ENCODE data around the gene GALK2. TPM values are rescaled to one million over a fixed set of nuclear protein-coding genes. Genes with fewer than 3 reads are reported as not detected.
A peak's percentile ranks its signal among the peaks of the same experiment; 100 is the strongest.

GALK2 gene
- 10 to 100 TPM; 25.6 to 29.9 TPM for total RNA-seq
- polyA plus RNA-seq (ENCODE audit: insufficient read depth, low read depth, low replicate concordance), result 21.8 TPM
- long read RNA-seq, donor 1, full-length matches to known transcripts, result 3 of 3 reads
- long read RNA-seq, donor 1, partial matches to known transcripts, result 0 of 3 reads
- long read RNA-seq, donor 1, other reads (novel, unspliced or antisense), result 0 of 3 reads
- long read RNA-seq, donor 2, full-length matches to known transcripts, result 4 of 4 reads
- long read RNA-seq, donor 2, partial matches to known transcripts, result 0 of 4 reads
- long read RNA-seq, donor 2, other reads (novel, unspliced or antisense), result 0 of 4 reads

- intact Hi-C loops (cut with DNase I; ENCODE audit: low total_unique reads), result no loop called here
- DNase-seq, result peak; percentile 93
- Histone ChIP-seq H3K9me3 (no peaks in the 10 kb centered on the region), H3K4me1 (no peaks in the 10 kb centered on the region), H3K27ac (peak within 1 kb of the TSS; percentile 83 to 86), H3K4me3 (peak within 1 kb of the TSS; percentile 56 to 69), H3K36me3 (ENCODE audit: low read depth, missing control alignments) (no peaks in the 10 kb centered on the region), H3K27me3 (no peaks in the 10 kb centered on the region)
- TF ChIP-seq POLR2A (IDR thresholded peaks at IDR 0.05), result no peak
- TF ChIP-seq CTCF (IDR thresholded peaks at IDR 0.05), result no peak
- 4% methylated on average over 29 to 30 of the region's 30 CpGs for WGBS, 2 donors
These were observed at the start of gene GALK2 for GRCh38 chr15:49169880-49170597. Gene GALK2, plus strand, starts transcription at chr15:49170247. Its CDS starts 76 bp downstream, at chr15:49170323.

- TF ChIP-seq POLR2A (IDR thresholded peaks at IDR 0.05) (no peak), CTCF (IDR thresholded peaks at IDR 0.05) (no peak)
These were observed 49.2 kb upstream of the GALK2 start for GRCh38 chr15:49120832-49121231.

GRCh38 chr15:49121901-49122300, 48.1 kb upstream of the GALK2 start:
- Histone ChIP-seq H3K4me3 (no peak overlapping the region), H3K27ac (no peak overlapping the region), H3K4me1 (no peaks in the 10 kb centered on the region), H3K36me3 (ENCODE audit: low read depth, missing control alignments) (no peaks in the 10 kb centered on the region), H3K27me3 (no peaks in the 10 kb centered on the region), H3K9me3 (no peaks in the 10 kb centered on the region)
- DNase-seq, result no peak
- intact Hi-C loops (cut with DNase I; ENCODE audit: low total_unique reads), result no loop called here
- TF ChIP-seq POLR2A (IDR thresholded peaks at IDR 0.05) (no peak), CTCF (IDR thresholded peaks at IDR 0.05) (no peak)
- WGBS, 2 donors, result 71 to 92% methylated on average over 1 of the region's 1 CpG

More at GRCh38 chr15:49120832-49121231, 49.2 kb upstream of the GALK2 start:
- 82 to 85% methylated on average over 4 of the region's 4 CpGs for WGBS, 2 donors
- no peaks in the 10 kb centered on the region for H3K27me3 ChIP-seq
- no peaks in the 10 kb centered on the region for H3K9me3 ChIP-seq
- intact Hi-C loops (cut with DNase I; ENCODE audit: low total_unique reads), result no loop called here
- H3K27ac ChIP-seq, result no peak overlapping the region
- DNase-seq, result no peak
- H3K36me3 ChIP-seq (ENCODE audit: low read depth, missing control alignments), result no peaks in the 10 kb centered on the region
- H3K4me3 ChIP-seq, result no peak overlapping the region
- H3K4me1 ChIP-seq, result no peaks in the 10 kb centered on the region

GRCh38 chr15:49122541-49123062, 47.4 kb upstream of the GALK2 start:
- H3K9me3 ChIP-seq, result no peaks in the 10 kb centered on the region
- intact Hi-C loops (cut with DNase I; ENCODE audit: low total_unique reads), result no loop called here
- H3K4me1 ChIP-seq, result no peaks in the 10 kb centered on the region
- no peaks in the 10 kb centered on the region for H3K36me3 ChIP-seq (ENCODE audit: low read depth, missing control alignments)
- no peaks in the 10 kb centered on the region for H3K27me3 ChIP-seq
- no peak overlapping the region for H3K4me3 ChIP-seq
- no peak for DNase-seq
- H3K27ac ChIP-seq, result no peak overlapping the region
- TF ChIP-seq CTCF (IDR thresholded peaks at IDR 0.05) (no peak), POLR2A (IDR thresholded peaks at IDR 0.05) (no peak)
- 48 to 75% methylated on average over 1 of the region's 1 CpG for WGBS, 2 donors
